Stimulated activated CD4-positive, alpha-beta T cell treated with anti-CD3 and anti-CD28 coated beads, Interleukin-1b, Interleukin-23, amount 100 ng/mL, for 24 hours (primary cell): ENCODE results near the gene APPL1.

ENCODE experiments used
- DNase-seq, 4 experiments: peaks; one replicate each; pipeline ENCODE4 v3.0.0-alpha.2; 2020; ENCODE audit warnings: low read depth in 4 of 4, low spot score in 1 of 4

The APPL1 gene

GRCh38 chr3:57227204-57227929, at the start of gene APPL1:
Gene APPL1, plus strand, starts transcription at chr3:57227729. Its CDS starts 155 bp downstream, at chr3:57227884.
- DNase-seq = peak; percentile 60 to 91 (median 82)

- DNase-seq = no peak
Observed at GRCh38 chr3:57179580-57180410, 47.7 kb upstream of the APPL1 start.

- DNase-seq = no peak
Observed at GRCh38 chr3:57184526-57184925, 43.0 kb upstream of the APPL1 start.

GRCh38 chr3:57192028-57192427, 35.5 kb upstream of the APPL1 start:
- no peak for DNase-seq

GRCh38 chr3:57194641-57195040, 32.9 kb upstream of the APPL1 start:
- no peak for DNase-seq

GRCh38 chr3:57199895-57200297, 27.6 kb upstream of the APPL1 start, which contains the start of gene HESX1:
Gene HESX1, minus strand, starts transcription at chr3:57199978. Its CDS starts 60 bp downstream, at chr3:57199918.
- no peak for DNase-seq

- no peak for DNase-seq
Observed at GRCh38 chr3:57206423-57206822, 21.1 kb upstream of the APPL1 start.

- no peak for DNase-seq
Observed at GRCh38 chr3:57221883-57222282, 5.6 kb upstream of the APPL1 start.

- no peak for DNase-seq
Observed at GRCh38 chr3:57224856-57225255, 2.7 kb upstream of the APPL1 start.

GRCh38 chr3:57226176-57226575, 1.4 kb upstream of the APPL1 start:
- DNase-seq = no peak

- DNase-seq = peak in 2 of 4 experiments; percentile 11 to 29
Observed at GRCh38 chr3:57227930-57228751, 612 bp downstream of the APPL1 start.

GRCh38 chr3:57230006-57230405, 2.5 kb downstream of the APPL1 start:
- no peak for DNase-seq

- DNase-seq = no peak
Observed at GRCh38 chr3:57233799-57234198, 6.3 kb downstream of the APPL1 start.

GRCh38 chr3:57234613-57235575, 7.4 kb downstream of the APPL1 start:
- no peak for DNase-seq

- DNase-seq = no peak
Observed at GRCh38 chr3:57244946-57245345, 17.4 kb downstream of the APPL1 start.

- DNase-seq = no peak
Observed at GRCh38 chr3:57252404-57252803, 24.9 kb downstream of the APPL1 start.

- no peak for DNase-seq
Observed at GRCh38 chr3:57256844-57257243, 29.3 kb downstream of the APPL1 start.

GRCh38 chr3:57257678-57258077, 30.1 kb downstream of the APPL1 start:
- no peak for DNase-seq

- no peak for DNase-seq
Observed at GRCh38 chr3:57261119-57261518, 33.6 kb downstream of the APPL1 start.

- DNase-seq = no peak
Observed at GRCh38 chr3:57261929-57262328, 34.4 kb downstream of the APPL1 start.
